COR-L47 (cell line): ENCODE results near the gene CHMP4A.
"Not testable (repeated sequence)": the region's sequence is repeated elsewhere in the genome, so short reads cannot be mapped to it uniquely, and the experiment has no call there.

ENCODE experiments used
- DNase-seq: peaks from one replicate; lab custom pipeline; 2025; lab: John Stamatoyannopoulos, UW

CHMP4A gene

GRCh38 chr14:24222987-24223386, 9.7 kb upstream of the CHMP4A start:
- not testable (repeated sequence) for DNase-seq

DNA sequence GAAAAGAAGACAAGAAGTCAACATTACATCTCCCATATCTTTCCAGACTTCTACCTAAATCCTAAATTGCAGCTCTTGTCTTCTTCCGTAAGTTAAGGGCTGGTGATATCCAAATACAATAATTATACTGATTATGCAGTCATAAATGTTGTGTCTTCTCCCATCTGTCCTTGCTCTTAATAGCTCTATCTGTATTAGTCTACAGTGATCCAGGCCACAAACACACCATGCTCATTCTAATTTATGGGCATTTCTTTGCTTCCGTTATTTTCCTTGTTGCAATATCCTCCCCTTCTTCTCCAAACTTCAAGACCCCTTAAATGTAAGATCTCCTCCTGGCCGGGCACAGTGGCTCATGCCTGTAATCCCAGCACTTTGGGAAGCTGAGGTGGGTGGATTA, 6.2 kb upstream of the CHMP4A start:
- DNase-seq: no peak

- DNase-seq: no peak
Observed at GRCh38 chr14:24219080-24219479, 5.8 kb upstream of the CHMP4A start.

DNA sequence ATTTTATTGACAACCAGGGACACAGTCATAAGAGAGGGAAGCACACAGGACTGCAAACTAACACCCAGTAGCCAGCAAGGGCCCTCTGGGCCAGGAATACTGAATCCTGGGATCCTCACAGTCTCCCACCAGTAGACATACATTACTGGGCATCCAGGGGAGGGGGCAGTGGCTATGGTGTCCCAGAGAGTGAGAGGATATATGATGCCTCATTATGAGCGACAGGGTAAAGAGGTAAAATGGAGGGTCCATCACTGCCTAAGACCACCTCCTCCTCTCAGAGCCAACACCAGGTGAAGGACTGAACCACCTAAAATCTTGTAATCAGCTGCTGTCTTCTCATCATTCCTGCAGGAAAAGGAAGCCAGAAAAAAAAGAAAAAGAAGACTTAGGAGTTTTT, 3.6 kb upstream of the CHMP4A start:
- not testable (repeated sequence) for DNase-seq

GRCh38 chr14:24216345-24216699, 3.0 kb upstream of the CHMP4A start:
- DNase-seq: no peak

- peak; percentile 79 for DNase-seq
Observed at GRCh38 chr14:24215495-24216344, 2.4 kb upstream of the CHMP4A start, which contains the start of gene MDP1. Gene MDP1 (minus strand): TSS chr14:24216066. CDS start chr14:24215955, 111 bp downstream.

- DNase-seq: no peak
Observed at GRCh38 chr14:24213866-24214662, 776 bp upstream of the CHMP4A start.

DNA sequence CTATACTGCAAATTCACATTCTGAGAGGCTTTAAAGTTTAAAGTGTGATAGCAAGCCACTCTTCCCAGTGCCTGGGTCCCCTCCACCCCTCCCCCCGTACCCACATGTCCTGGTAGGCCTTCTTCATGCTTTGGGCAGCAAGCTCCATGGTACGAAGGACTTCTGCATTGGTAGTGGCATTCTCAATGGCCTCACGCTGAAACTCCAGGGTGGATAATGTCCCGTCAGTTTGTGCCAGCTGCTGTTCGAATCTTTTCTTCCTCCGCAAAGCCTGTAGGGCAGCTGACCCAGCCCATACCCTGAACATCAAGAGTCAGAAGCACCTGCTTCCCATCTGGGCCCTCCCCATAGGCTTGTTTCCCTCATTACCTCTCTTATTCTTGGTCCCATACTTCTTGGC, 2.0 kb downstream of the CHMP4A start:
- no peak for DNase-seq

GRCh38 chr14:24207625-24208024, 5.7 kb downstream of the CHMP4A start:
- no peak for DNase-seq

DNA sequence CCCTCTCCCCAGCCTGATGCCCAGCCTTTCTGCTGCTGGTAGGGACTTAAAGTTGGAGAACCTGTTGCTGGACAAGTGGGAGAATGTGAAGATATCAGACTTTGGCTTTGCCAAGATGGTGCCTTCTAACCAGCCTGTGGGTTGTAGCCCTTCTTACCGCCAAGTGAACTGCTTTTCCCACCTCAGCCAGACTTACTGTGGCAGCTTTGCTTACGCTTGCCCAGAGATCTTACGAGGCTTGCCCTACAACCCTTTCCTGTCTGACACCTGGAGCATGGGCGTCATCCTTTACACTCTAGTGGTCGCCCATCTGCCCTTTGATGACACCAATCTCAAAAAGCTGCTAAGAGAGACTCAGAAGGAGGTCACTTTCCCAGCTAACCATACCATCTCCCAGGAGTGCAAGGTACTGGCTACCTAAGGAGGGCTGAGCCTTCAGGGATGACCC, 6.2 kb downstream of the CHMP4A start:
- DNase-seq: no peak

DNA sequence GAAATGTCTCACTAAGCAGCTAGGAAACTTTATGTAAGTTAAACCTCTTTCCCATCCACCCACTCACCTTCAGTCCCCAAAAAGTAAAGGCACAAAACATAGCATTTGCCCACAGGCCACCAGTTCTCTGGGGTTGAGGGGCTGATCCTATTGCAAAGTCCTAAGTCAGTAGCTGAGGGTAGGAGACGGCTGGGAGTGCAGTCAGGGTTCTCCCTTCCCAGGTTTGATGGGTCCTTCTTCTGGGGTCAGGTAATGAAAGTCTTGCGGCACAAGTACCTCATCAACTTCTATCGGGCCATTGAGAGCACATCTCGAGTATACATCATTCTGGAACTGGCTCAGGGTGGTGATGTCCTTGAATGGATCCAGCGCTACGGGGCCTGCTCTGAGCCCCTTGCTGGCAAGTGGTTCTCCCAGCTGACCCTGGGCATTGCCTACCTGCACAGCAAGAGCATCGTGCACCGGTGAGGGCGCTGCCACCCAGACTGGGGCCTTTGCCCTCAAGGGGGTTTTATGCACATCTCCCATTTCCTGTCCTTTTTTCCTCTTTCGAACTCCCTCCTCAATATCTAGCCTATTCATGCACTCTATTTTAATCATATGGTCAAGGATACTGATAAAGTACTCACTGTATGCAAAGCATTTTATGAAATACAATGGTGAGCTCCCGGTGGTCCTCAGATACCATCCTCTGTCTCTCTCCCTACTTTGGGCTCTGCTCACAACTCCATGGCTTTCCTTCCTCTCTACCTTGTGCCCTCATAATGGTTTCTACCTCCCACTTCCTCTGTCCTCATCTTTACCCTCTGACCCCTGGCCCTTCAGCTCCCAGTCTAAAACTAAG, 6.8 kb downstream of the CHMP4A start:
- no peak for DNase-seq

DNA sequence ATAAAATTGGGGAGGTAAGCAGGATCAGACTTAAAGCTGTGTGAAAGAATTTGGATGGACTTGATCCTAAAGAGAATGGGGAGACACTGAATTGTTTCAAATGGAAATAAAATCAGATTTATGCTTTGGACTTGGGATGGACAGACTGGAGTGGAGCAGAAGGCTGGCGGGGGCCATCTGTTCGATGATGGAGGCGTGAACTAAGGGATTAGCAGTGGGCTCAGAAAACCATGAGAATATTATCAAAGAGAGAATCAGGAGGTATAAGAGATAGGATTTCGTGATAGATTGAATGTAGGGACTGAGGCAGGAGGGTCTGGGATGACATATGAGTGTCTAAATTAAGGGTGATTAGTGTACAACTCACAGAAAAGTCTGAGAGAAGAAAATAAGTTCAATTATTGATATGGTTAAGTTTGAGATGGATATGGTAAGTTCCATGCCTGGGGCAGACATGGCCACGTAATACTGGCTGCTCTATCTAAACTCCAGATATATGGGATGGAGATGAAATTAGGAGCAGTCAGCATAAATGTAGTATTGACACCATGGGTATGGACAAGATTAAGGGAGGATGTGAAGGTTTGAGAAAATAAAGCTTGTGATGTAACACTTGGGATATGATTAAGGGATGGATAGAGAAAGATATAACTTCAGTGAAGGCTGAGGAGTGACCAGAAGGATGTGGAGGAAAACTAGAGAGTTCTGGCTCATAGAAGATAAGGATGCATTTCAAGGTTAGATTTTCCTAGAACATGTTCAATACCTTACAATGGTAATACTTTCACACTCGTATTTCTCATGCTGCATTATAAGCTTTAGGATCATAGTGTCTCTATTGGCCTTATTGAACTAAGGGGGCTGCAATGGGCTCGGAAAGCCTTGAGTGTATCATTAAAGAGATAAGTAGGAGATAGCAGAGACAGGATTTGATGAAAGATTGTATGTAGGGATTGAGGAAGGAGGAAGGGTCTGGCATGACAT, 8.8 kb downstream of the CHMP4A start:
- DNase-seq: no peak

GRCh38 chr14:24203249-24203886, 9.9 kb downstream of the CHMP4A start:
- not testable (repeated sequence) for DNase-seq

DNA sequence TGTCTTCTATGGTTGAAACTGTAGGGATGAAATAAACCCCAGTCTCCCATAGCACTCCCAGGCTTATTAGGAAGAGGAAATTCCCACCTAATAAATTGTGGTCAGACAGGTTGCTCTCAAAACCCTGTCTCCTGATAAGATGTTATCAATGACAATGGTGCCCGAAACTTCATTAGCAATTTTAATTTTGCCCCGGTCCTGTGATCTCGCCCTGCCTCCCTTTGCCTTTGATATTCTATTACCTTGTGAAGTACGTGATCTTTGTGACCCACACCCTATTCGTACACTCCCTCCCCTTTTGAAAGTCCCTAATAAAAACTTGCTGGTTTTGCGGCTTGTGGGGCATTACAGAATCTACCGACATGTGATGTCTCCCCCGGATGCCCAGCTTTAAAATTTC, 10.8 kb downstream of the CHMP4A start:
- not testable (repeated sequence) for DNase-seq

DNA sequence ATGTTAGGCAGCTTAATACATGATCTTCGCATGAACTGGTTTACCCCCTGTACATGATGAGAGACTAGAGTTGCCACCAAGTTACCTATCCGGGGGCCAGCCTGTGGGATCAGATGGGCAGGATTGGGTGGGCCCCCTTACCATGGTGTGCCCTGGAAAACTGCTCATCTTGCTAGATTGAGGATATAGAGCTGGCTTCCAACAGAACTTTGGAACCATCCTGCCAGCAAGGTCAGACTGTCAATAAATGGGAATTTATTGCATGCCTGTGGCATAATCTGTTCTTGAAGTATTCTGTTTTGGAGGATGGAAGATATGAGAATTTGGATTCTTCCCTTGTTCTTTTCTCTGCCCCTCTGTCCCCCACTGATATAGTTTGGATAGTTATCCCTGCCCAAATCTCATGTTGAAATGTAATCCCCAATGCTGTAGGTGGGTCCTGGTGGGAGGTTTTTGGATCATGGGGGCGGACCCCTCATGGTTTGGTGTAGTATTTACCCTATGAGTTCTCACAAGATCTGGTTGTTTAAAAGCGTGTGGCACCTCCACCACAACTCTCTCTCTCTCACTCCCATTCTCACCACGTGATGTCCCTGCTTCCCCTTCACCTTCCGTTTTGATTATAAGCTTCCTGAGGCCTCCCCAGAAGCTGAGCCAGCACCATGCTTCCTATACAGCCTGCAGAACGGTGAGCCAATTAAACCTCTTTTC, 14.3 kb downstream of the CHMP4A start:
- no peak for DNase-seq

- DNase-seq: no peak
Observed at GRCh38 chr14:24197056-24197450, 16.2 kb downstream of the CHMP4A start.

GRCh38 chr14:24196071-24197055, 16.9 kb downstream of the CHMP4A start:
- no peak for DNase-seq
